ENCODE data around the gene PTPRD. TPM values are rescaled to one million over a fixed set of nuclear protein-coding genes. Genes with fewer than 3 reads are reported as not detected.

The PTPRD gene
- total RNA-seq, 4 donors from 2014 or later, result 85.8 to 169 (median 135) TPM

DNA sequence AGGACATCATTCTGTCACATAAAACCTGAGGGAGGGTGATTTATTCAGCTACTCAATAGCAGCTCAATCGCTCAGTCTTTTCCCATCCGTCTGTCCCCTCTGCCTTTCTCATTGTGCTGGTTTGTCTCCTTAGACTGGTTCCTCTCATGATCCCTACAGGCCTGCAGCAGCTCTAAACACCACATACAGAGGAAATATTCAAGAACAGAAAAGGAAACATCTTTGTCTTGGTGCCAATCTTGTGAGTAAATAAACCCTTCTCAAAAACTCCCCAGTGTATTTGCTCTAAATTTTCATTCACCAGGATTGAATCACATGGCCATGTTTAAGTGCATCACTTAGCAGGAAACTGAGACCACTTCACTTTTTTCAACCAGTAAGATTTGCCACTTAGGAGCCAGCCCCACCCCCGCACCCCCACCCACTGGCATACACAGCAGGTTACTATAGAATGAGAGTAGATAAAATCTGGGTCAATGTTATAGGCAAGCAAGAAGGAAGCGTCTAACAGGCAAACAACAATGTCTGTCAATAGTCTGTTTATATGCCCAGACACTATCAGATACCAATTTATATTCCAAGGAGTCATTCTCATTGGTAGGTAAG lies 1917.7 kb downstream of the PTPRD start:
- Histone ChIP-seq H3K4me1 (no peaks in the 10 kb centered on the region), H3K4me3 (no peak overlapping the region), H3K9me3 (no peaks in the 10 kb centered on the region), H3K36me3 (no peaks in the 10 kb centered on the region), H3K27me3 (no peaks in the 10 kb centered on the region), H3K27ac (no peak overlapping the region)
- no peak for DNase-seq
- TF ChIP-seq POLR2A (IDR thresholded peaks at IDR 0.05) (no peak), CTCF (IDR thresholded peaks at IDR 0.05) (no peak)

DNA sequence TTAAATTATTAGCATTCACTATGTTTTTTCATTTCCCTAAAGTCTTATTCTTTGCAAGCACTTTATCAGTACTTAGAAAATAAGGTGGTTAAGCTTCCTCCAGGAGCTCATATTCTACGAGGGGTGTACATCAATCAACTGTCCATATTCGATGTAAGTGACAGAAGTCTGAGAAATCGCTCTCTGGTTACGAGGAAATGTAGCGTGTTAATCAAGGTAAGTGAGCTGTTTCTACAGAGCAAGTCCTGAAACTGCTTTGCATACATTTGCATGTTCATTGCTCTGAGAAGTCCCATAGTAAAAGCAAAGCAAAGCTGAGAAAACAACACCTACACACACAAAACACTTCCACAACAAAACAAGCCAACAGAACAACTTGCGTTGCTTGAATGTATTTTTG lies 1919.3 kb downstream of the PTPRD start:
- DNase-seq, result no peak
- Histone ChIP-seq H3K4me1 (no peaks in the 10 kb centered on the region), H3K9me3 (no peaks in the 10 kb centered on the region), H3K4me3 (no peak overlapping the region), H3K36me3 (no peaks in the 10 kb centered on the region), H3K27ac (no peak overlapping the region), H3K27me3 (no peaks in the 10 kb centered on the region)
- TF ChIP-seq POLR2A (IDR thresholded peaks at IDR 0.05) (no peak), CTCF (IDR thresholded peaks at IDR 0.05) (no peak)

- TF ChIP-seq POLR2A (IDR thresholded peaks at IDR 0.05) (no peak), CTCF (IDR thresholded peaks at IDR 0.05) (no peak)
- no peak for DNase-seq
- Histone ChIP-seq H3K27me3 (no peaks in the 10 kb centered on the region), H3K36me3 (no peaks in the 10 kb centered on the region), H3K4me3 (no peak overlapping the region), H3K27ac (no peak overlapping the region), H3K4me1 (no peaks in the 10 kb centered on the region), H3K9me3 (no peaks in the 10 kb centered on the region)
Measured at GRCh38 chr9:8686516-8686915, 1926.3 kb downstream of the PTPRD start.

- H3K27ac ChIP-seq, result no peak overlapping the region
- no peaks in the 10 kb centered on the region for H3K36me3 ChIP-seq
- TF ChIP-seq POLR2A (IDR thresholded peaks at IDR 0.05) (no peak), CTCF (IDR thresholded peaks at IDR 0.05) (no peak)
- no peak overlapping the region for H3K4me3 ChIP-seq
- no peaks in the 10 kb centered on the region for H3K4me1 ChIP-seq
- H3K9me3 ChIP-seq, result no peaks in the 10 kb centered on the region
- H3K27me3 ChIP-seq, result no peaks in the 10 kb centered on the region
- DNase-seq, result no peak
Measured at GRCh38 chr9:8685825-8686224, 1927.0 kb downstream of the PTPRD start.

DNA sequence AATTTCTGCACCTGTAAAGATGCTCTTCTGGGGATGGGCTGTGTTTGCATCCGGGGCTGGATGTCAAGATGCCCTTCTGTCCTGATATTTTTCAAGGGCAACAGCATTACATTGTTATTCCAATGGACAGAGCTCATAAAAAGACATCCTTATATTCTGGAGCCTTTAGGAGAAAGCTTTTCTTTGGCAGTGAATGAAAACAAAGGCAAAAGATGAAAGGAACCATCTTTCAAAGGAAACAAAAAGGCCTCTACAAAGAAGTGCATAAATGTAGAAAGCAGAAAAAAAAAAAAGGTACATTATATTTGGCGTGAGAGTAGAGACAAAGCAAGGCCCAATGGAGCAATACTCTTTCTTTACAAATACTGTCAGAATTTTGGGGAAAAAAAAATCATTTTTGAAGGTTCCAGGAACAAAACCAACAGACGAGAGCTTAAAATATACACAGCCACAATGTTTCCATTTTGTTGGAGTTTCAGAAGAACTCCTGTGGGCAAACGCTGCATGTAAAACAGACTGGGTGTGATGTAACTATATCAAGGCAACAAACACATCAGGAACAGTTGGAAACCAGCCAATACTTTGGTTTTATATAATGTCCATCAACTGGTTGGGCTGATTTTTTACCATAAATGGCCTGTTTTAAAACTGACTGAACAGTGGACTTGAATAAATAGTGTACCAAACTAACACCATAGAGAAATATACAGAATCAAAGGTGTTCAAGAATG lies 1927.7 kb downstream of the PTPRD start:
- DNase-seq, result no peak
- H3K27ac ChIP-seq, result no peak overlapping the region
- no peak overlapping the region for H3K4me3 ChIP-seq
- H3K36me3 ChIP-seq, result no peaks in the 10 kb centered on the region
- no peaks in the 10 kb centered on the region for H3K27me3 ChIP-seq
- TF ChIP-seq CTCF (IDR thresholded peaks at IDR 0.05) (no peak), POLR2A (IDR thresholded peaks at IDR 0.05) (no peak)
- no peaks in the 10 kb centered on the region for H3K9me3 ChIP-seq
- H3K4me1 ChIP-seq, result no peaks in the 10 kb centered on the region

All from Peyer's patch (tissue), 4 donors.